ENCODE measurements around the gene RMI2.

Gene RMI2

DNA sequence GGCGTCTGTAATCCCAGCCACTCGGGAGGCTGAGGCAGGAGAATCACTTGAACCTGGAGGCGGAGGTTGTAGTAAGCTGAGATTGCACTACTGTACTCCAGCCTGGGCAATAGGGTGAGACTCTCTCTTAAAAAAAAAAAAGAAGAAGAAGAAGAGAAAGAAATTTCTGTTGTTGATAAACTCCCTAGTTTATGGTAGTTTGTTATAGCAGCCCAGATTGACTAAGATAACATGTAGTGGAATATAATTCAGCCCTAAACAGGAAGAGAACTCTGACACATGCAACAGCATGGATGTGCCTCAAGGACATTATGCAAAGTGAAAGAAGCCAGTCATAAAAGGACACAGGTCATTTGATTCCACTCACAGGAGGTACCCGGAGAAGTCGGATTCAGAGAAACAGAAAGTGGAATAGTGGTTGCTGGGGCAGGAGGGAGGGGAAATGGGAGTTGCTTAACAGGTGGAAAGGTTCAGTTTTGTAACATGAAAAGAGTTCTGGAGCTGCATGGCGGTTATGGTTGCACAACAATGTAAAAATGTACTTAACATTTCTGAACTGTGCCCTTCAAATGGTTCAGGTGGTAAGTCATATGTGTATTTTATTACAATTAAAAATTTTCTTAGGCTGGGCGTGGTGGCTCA is 38.1 kb upstream of the RMI2 start:
- no peak for TF ChIP-seq GATA2 (IDR thresholded peaks at IDR 0.05; ENCODE audit: low read depth, low read length)

- TF ChIP-seq GATA2 (IDR thresholded peaks at IDR 0.05; ENCODE audit: low read depth, low read length) (no peak), GATA3 (IDR thresholded peaks at IDR 0.05; ENCODE audit: low read depth, low read length) (no peak)
These were observed 37.4 kb upstream of the RMI2 start for GRCh38 chr16:11307639-11308492.

DNA sequence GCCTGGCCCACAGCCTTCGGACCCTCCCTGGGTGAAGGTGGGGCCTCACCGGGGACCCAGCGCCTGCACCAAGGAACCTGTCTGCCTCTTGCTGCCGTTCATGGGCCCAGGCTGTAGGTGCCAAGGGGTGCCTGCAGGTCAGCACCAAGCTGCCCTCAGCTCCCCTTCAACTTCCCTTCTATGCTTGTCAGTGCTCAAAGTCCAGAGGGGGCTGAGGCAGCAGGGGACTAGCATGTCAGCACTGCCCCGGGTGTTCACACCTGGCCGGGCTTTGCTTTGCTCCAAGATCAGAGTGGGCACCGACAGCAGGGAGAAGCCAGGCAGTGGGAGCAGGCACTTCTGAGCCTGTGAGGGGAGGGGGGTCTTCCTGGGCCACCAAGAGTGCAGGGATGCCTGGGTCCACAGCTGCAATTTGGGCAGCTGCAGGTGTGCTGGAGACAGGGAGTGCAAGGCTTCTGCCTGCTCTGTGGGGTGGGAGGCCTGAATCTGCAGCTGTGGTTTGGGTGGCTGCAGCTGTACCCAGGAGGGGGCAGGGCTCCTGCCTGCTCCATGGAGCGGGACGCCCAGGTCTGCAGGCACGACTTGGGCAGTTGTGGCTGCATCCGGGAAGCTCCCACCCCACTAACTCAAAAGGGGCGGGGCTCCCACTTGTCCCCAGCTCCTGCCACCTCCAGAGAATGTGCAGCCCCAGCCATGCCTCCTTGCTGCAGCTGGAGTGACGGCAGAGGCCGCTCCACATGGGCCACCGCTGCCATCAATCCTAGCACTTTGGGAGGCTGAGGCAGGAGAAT is 36.6 kb upstream of the RMI2 start:
- TF ChIP-seq GATA3 (IDR thresholded peaks at IDR 0.05; ENCODE audit: low read depth, low read length) = no peak
- TF ChIP-seq GATA2 (IDR thresholded peaks at IDR 0.05; ENCODE audit: low read depth, low read length) = no peak

GRCh38 chr16:11309895-11310633 is 35.2 kb upstream of the RMI2 start:
- TF ChIP-seq GATA3 (IDR thresholded peaks at IDR 0.05; ENCODE audit: low read depth, low read length) (no peak), GATA2 (IDR thresholded peaks at IDR 0.05; ENCODE audit: low read depth, low read length) (no peak)

DNA sequence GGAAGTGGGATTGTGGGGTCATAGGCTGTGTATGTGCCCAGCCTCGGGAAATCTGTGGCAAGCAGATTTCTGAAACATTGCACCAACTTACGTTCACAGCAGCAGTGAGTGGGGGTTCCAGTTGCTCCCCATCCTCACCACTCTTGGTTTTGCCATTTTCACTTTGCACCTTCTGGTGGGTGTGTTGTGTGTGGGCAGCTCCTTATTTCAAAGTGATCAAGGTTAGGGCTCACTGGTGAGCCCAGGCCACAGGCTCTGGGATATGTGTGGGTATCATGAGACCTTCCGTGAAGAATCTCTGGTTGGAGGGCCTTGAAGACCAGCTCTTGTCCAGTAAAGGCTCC is 34.7 kb upstream of the RMI2 start:
- TF ChIP-seq GATA2 (IDR thresholded peaks at IDR 0.05; ENCODE audit: low read depth, low read length) (no peak), GATA3 (IDR thresholded peaks at IDR 0.05; ENCODE audit: low read depth, low read length) (no peak)

- TF ChIP-seq GATA3 (IDR thresholded peaks at IDR 0.05; ENCODE audit: low read depth, low read length) = no peak
- TF ChIP-seq GATA2 (IDR thresholded peaks at IDR 0.05; ENCODE audit: low read depth, low read length) = no peak
These were observed 34.2 kb upstream of the RMI2 start for GRCh38 chr16:11310997-11311561.

GRCh38 chr16:11312718-11313492 is 32.4 kb upstream of the RMI2 start:
- no peak for TF ChIP-seq GATA2 (IDR thresholded peaks at IDR 0.05; ENCODE audit: low read depth, low read length)
- no peak for TF ChIP-seq GATA3 (IDR thresholded peaks at IDR 0.05; ENCODE audit: low read depth, low read length)

DNA sequence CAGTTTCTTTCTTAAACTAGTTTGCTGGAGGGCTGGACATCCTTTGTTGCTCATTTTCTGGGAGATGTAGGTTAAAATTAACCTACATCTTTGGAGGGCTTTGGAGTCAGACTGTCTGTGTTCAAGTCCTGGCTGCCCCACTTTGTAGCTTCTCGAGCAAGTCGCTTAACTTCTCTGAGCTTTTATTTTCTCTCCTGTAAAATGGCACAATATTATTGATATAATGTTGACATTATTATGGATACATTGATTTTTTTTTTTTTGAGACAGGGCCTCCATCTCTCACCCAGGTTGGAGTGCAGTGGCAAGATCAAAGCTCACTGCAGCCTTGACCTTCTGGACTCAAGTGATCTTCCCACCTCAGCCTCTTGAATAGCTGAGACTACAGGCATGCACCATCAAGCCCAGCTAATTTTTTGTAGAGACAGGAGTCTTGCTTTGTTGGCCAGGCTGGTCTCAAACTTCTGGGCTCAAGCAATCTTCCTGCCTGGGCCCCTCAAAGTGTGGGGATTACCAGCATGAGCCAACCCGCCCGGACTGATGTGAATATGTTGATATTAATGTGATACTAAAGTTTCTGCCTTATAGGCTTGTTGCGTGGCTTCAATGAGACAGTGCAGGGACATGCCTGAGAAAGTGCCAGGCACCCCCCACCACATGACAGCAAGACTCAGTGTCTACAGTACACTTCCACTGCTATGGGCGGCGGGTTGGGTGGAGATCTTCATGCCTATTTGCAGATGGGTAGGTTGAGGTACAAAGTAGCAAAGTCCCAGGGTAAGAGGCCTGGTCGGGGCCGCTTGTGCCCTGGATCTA is 31.6 kb upstream of the RMI2 start:
- TF ChIP-seq GATA3 (IDR thresholded peaks at IDR 0.05; ENCODE audit: low read depth, low read length) = no peak
- TF ChIP-seq GATA2 (IDR thresholded peaks at IDR 0.05; ENCODE audit: low read depth, low read length) = no peak

DNA sequence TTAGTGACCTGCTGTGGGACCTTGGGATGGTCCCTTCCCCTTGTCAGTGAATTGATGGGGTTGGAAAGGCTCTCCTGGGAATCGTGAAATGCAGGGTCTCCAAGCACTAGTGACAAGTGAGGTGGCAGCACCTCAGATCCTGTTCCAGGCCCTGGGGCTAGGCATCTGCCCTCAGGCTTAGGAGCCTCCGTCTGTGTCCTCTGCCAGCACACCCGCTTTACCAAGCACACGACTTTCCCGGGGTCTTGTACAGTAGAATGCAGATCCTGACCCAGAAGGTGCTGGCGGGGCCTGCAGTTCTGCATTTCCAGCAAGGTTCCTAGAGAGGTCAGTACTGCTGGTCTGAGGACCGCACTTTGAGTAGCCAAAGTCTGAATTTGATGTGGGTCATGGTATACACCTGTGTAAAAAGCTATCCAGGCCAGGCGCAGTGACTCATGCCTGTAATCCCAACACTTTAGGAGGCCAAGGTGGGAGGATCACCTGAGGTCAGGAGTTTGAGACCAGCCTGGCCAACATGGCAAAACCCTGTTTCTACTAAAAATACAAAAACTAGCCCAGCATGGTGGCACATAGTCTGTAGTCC is 30.9 kb upstream of the RMI2 start:
- TF ChIP-seq GATA3 (IDR thresholded peaks at IDR 0.05; ENCODE audit: low read depth, low read length) (no peak), GATA2 (IDR thresholded peaks at IDR 0.05; ENCODE audit: low read depth, low read length) (no peak)

- TF ChIP-seq GATA3 (IDR thresholded peaks at IDR 0.05; ENCODE audit: low read depth, low read length) = no peak
- TF ChIP-seq GATA2 (IDR thresholded peaks at IDR 0.05; ENCODE audit: low read depth, low read length) = no peak
These were observed 29.7 kb upstream of the RMI2 start for GRCh38 chr16:11315510-11315909.

- TF ChIP-seq GATA2 (IDR thresholded peaks at IDR 0.05; ENCODE audit: low read depth, low read length) (no peak), GATA3 (IDR thresholded peaks at IDR 0.05; ENCODE audit: low read depth, low read length) (no peak)
These were observed 28.8 kb upstream of the RMI2 start for GRCh38 chr16:11316331-11317015.

Measured in SH-SY5Y (cell line).